Retinal pigment epithelial cell (primary cell): ENCODE results near the gene ADAP2.
A peak's percentile ranks its signal among the peaks of the same experiment; 100 is the strongest.

Experiments
- DNase-seq: peaks from one replicate; pipeline ENCODE4 v3.0.0-alpha.2; 2010; ENCODE audit warnings: low read depth
- H3K4me3 ChIP-seq: 2 replicates; pipeline ENCODE4 v1.5.1; 2011; ENCODE audit warnings: mild to moderate bottlenecking, low read length, control low read depth, moderate library complexity
- TF ChIP-seq, protein P1 (sequence below): conservative IDR thresholded peaks from 2 replicates; pipeline ENCODE4 v1.5.1; 2011; ENCODE audit warnings: low read depth, low read length, control low read depth, inconsistent platforms

ADAP2 gene

DNA sequence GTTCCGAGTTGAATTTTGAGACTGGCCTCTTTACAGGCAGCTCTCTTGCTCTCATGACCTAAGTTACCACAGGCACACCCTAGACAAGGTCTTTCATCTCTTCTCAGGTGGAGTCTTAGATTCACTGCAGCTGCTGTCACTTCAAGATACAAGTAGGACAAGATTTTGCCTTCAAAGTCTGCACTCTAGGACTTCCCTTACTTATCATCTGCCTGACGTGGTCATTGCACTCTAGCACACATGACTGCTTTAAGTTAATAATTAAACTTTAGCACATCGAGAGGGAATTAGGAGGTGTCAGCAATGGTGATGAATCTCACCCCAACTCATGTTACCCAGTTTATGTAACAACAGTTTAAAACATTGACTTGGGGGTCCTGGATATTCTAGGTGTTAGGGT lies 74.7 kb downstream of the ADAP2 start:
- H3K4me3 ChIP-seq = no peak overlapping the region
- DNase-seq = no peak
- TF ChIP-seq, protein P1, sequence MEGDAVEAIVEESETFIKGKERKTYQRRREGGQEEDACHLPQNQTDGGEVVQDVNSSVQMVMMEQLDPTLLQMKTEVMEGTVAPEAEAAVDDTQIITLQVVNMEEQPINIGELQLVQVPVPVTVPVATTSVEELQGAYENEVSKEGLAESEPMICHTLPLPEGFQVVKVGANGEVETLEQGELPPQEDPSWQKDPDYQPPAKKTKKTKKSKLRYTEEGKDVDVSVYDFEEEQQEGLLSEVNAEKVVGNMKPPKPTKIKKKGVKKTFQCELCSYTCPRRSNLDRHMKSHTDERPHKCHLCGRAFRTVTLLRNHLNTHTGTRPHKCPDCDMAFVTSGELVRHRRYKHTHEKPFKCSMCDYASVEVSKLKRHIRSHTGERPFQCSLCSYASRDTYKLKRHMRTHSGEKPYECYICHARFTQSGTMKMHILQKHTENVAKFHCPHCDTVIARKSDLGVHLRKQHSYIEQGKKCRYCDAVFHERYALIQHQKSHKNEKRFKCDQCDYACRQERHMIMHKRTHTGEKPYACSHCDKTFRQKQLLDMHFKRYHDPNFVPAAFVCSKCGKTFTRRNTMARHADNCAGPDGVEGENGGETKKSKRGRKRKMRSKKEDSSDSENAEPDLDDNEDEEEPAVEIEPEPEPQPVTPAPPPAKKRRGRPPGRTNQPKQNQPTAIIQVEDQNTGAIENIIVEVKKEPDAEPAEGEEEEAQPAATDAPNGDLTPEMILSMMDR = no peak

DNA sequence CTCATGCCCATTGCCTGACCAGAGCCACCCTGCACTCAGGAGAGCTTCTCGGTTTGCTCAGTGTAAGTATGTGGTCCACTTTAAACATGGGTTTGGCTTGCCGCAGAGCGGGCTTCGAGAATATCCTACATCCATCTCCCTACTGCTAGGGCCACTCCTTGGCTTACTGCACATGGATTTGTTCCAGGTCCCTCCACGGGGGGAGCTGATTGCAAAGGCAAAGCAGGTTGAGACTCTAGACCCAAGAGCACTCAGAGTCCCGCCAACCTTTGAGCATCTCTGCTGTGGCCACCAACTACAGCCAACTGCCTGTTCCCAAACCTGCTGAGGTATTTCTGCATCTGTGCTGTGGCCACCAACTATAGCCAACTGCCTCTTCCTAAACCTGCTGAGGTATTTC lies 75.5 kb downstream of the ADAP2 start:
- DNase-seq = no peak
- no peak overlapping the region for H3K4me3 ChIP-seq
- TF ChIP-seq, protein P1 = no peak

GRCh38 chr17:30997842-30998241 lies 76.1 kb downstream of the ADAP2 start:
- TF ChIP-seq, protein P1 = no peak
- no peak for DNase-seq
- no peak overlapping the region for H3K4me3 ChIP-seq

- no peak for DNase-seq
- TF ChIP-seq, protein P1 = no peak
- H3K4me3 ChIP-seq = no peak overlapping the region
These were observed 80.3 kb downstream of the ADAP2 start for GRCh38 chr17:31002047-31002446.

- TF ChIP-seq, protein P1 = no peak
- H3K4me3 ChIP-seq = no peak overlapping the region
- no peak for DNase-seq
These were observed 81.6 kb downstream of the ADAP2 start for GRCh38 chr17:31003225-31003866.

GRCh38 chr17:31004160-31004559 lies 82.4 kb downstream of the ADAP2 start:
- TF ChIP-seq, protein P1 = no peak

DNA sequence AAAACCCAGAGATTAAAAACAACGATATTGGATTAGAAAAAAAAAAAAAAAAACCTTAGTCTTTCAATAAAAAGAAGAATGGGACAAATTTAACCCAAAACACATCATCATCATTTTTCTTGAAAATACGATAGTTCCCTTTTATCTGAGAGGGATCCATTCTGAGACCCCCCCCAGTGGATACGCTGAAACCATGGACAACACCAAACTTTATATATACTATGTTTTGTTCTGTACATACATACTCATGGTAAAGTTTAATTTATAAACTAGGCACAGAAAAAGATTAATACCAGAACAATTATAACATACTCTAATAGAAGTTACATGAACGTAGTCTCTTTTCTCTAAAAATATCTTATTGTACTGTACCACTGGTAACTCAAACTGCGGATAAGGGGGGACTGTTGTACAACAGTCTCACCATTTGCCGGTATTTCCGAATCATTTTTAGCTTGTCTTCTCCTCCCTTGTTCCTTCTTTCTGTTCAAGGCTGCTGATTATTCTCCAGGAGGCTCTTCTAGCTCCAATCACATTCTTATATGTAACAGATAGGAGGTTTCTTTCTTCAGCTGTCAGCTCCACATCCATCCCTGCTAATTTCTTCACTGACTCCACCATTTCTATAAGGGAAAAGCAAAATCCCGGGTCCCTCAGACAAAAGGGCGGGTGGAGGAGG lies 86.1 kb downstream of the ADAP2 start:
- TF ChIP-seq, protein P1 = no peak
- peak overlapping the region; percentile 54 for H3K4me3 ChIP-seq
- no peak for DNase-seq

More at GRCh38 chr17:31004160-31004559, 82.4 kb downstream of the ADAP2 start:
- H3K4me3 ChIP-seq = no peak overlapping the region
- DNase-seq = no peak
